ENCODE results near the gene ERN1.
"Not testable (repeated sequence)": the region's sequence is repeated elsewhere in the genome, so short reads cannot be mapped to it uniquely, and the experiment has no call there.

The ERN1 gene

DNA sequence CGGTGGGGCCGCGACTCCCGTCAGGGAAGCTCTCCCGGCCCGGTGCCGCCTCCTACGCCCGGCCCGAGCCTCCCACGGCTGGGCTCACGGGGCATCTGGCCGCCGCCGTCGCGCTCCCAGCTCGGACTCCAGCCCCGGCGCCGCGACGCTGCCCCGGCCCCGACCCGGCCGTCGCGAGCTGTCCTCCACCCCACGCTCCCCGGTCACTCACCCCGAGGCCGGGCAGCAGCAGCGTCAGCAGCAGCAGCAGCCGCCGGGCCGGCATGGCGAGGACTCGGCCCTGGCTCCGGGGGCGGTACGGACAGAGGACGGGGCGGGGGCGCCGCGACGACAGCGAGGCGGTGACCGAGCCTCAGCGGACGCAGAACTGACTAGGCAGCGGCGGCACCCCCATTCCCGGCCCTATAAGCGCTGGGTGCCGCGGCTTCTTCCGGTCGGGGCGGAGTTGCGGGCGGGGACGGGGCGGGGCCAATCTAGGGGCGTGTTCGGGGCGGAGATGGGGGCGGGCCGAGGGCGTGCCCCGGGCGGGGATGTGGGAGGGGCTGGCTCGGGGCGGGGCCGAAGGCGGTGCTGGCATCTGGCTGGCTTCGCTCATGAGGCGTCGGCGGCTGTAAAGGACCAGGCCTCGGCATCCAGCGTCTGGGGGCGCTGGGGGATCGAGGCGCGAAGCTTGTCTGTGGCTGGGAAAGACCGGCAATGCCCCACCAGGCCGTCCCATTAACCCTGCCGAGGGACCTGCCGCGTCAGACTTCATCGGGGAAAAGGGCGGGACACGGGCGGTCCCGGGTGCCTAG, at the start of gene ERN1:
ERN1 (minus strand) TSS at position 380 of the 794 bp plus-strand sequence; CDS start at position 265, 115 bp downstream.
- Histone ChIP-seq H3K9ac (ENCODE audit: low read length) (peak within 1 kb of the TSS; percentile 94), H3K27me3 (replicated peaks; ENCODE audit: insufficient read depth, low read length) (no peaks in the 10 kb centered on the region), H3K9me3 (replicated peaks; ENCODE audit: insufficient read depth, low read length) (no peaks in the 10 kb centered on the region), H3K4me2 (ENCODE audit: low read depth, low read length) (peak within 1 kb of the TSS; percentile 85), H3K4me1 (ENCODE audit: low read length) (peaks cover 24% of the 10 kb centered on the region), H3F3A (ENCODE audit: insufficient read depth, low read length) (peaks cover 63% of the 10 kb centered on the region), H3K27ac (ENCODE audit: low read length) (peak within 1 kb of the TSS; percentile 99), H2AFZ (ENCODE audit: low read length) (0 out of 2 replicates have a peak within 1 kb of the TSS, but pooled peaks have one; percentile 11), H3K4me3 (ENCODE audit: low read length) (peak within 1 kb of the TSS; percentile 80), H3K9me2 (replicated peaks; ENCODE audit: insufficient read depth, low read length) (no peaks in the 10 kb centered on the region), H3K36me3 (replicated peaks; ENCODE audit: insufficient read depth, low read length) (no peaks in the 10 kb centered on the region), H3K79me2 (ENCODE audit: low read length) (peaks cover 61% of the 10 kb centered on the region), H4K20me1 (ENCODE audit: insufficient read depth, low read length) (peaks cover 4% of the 10 kb centered on the region)
- DNase-seq, result peak; percentile 90
- TF ChIP-seq, protein P1, sequence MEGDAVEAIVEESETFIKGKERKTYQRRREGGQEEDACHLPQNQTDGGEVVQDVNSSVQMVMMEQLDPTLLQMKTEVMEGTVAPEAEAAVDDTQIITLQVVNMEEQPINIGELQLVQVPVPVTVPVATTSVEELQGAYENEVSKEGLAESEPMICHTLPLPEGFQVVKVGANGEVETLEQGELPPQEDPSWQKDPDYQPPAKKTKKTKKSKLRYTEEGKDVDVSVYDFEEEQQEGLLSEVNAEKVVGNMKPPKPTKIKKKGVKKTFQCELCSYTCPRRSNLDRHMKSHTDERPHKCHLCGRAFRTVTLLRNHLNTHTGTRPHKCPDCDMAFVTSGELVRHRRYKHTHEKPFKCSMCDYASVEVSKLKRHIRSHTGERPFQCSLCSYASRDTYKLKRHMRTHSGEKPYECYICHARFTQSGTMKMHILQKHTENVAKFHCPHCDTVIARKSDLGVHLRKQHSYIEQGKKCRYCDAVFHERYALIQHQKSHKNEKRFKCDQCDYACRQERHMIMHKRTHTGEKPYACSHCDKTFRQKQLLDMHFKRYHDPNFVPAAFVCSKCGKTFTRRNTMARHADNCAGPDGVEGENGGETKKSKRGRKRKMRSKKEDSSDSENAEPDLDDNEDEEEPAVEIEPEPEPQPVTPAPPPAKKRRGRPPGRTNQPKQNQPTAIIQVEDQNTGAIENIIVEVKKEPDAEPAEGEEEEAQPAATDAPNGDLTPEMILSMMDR (IDR thresholded peaks at IDR 0.05; ENCODE audit: low read length), result no peak
- TF ChIP-seq EZH2phosphoT487 (IDR thresholded peaks at IDR 0.05; ENCODE audit: low read length) (no peak), EZH2 (optimal IDR thresholded peaks at IDR 0.05; ENCODE audit: low read depth, low read length) (no peak)

DNA sequence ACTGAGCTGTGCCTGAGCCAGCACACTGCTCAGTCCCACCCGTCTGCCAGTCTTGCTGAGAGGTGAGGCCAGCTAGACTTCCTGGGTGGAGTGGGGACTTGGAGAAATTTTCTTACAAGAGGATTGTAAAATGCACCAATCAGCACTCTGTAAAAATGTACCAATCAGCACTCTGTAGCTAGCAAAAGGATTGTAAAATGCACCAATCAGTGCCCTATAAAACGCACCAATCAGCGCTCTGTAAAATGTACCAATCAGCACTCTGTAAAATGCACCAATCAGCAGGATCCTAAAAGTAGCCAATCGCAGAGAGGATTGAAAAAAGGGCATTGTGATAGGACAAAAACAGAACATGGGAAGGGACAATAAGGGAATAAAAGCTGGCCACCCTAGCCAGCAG, 49.1 kb upstream of the ERN1 start:
- not testable (repeated sequence) for H3K27ac ChIP-seq (ENCODE audit: low read length); H3K79me2 ChIP-seq (ENCODE audit: low read length); H3K36me3 ChIP-seq (replicated peaks; ENCODE audit: insufficient read depth, low read length); H2AFZ ChIP-seq (ENCODE audit: low read length); H3F3A ChIP-seq (ENCODE audit: insufficient read depth, low read length); DNase-seq; H4K20me1 ChIP-seq (ENCODE audit: insufficient read depth, low read length); H3K4me2 ChIP-seq (ENCODE audit: low read depth, low read length); H3K4me3 ChIP-seq (ENCODE audit: low read length); H3K27me3 ChIP-seq (replicated peaks; ENCODE audit: insufficient read depth, low read length); H3K9me3 ChIP-seq (replicated peaks; ENCODE audit: insufficient read depth, low read length); H3K9ac ChIP-seq (ENCODE audit: low read length); H3K9me2 ChIP-seq (replicated peaks; ENCODE audit: insufficient read depth, low read length); H3K4me1 ChIP-seq (ENCODE audit: low read length)

DNA sequence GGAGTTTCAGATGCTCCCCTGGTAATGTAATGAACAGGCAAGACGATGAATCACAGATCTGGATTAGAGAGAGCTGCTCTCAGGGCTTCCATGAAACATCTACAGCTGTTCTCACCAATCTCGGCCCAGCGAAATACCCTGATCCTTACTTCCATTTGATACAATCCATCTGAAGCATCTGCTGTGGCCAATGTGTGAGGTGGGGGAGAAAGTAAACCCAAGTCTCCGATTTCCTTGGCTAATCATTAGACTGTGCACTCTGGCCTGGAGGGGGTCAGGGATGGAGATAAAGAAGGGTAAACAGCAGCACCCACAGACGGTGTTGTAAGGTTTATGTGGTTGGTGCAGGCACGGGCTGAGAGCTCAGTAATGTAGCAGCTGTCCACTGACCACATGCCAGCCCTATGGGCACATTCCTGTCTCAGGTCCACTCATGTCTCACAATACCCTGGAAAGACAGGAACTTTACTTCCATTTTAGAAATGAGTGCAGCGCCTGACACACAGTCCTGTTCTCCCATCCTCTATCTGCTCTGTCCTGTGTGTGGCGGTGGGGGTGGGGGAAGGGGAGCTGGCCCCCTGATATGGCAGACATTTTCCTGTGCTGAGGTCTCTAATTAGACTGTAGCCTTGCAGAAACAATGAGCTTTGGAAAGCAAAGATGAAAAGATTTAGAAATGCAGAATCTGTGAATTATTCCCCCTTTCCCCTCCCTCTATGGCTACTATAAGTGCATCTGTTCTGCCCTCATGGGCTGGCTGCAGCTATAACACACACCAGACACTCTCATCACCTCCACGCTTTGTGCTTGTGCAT, 48.3 kb upstream of the ERN1 start:
- no peak for DNase-seq
- Histone ChIP-seq H3K4me3 (ENCODE audit: low read length) (no peak overlapping the region), H3K36me3 (replicated peaks; ENCODE audit: insufficient read depth, low read length) (no peaks in the 10 kb centered on the region), H3K4me2 (ENCODE audit: low read depth, low read length) (no peak overlapping the region), H3K9ac (ENCODE audit: low read length) (no peak overlapping the region), H3K9me2 (replicated peaks; ENCODE audit: insufficient read depth, low read length) (no peaks in the 10 kb centered on the region), H4K20me1 (ENCODE audit: insufficient read depth, low read length) (no peaks in the 10 kb centered on the region), H3K9me3 (replicated peaks; ENCODE audit: insufficient read depth, low read length) (no peaks in the 10 kb centered on the region), H3K79me2 (ENCODE audit: low read length) (no peaks in the 10 kb centered on the region), H3K27ac (ENCODE audit: low read length) (no peak overlapping the region), H3K4me1 (ENCODE audit: low read length) (no peaks in the 10 kb centered on the region), H2AFZ (ENCODE audit: low read length) (no peak overlapping the region), H3K27me3 (replicated peaks; ENCODE audit: insufficient read depth, low read length) (no peaks in the 10 kb centered on the region), H3F3A (ENCODE audit: insufficient read depth, low read length) (no peaks in the 10 kb centered on the region)
- TF ChIP-seq EZH2phosphoT487 (IDR thresholded peaks at IDR 0.05; ENCODE audit: low read length) (no peak), EZH2 (optimal IDR thresholded peaks at IDR 0.05; ENCODE audit: low read depth, low read length) (no peak)
- TF ChIP-seq, protein P1 (IDR thresholded peaks at IDR 0.05; ENCODE audit: low read length), result no peak
